SK-N-SH (cell line): Measurements from ENCODE around the gene PPP6C. TPM values are rescaled to one million over a fixed set of nuclear protein-coding genes. Genes with fewer than 3 reads are reported as not detected.

Source experiments
- CTCF ChIA-PET: fragments of 300-600, 350-600 bp; formaldehyde crosslinking; extraction: SDS; loops from one replicate; lab custom pipeline; 2021; lab: Yijun Ruan, JAX
- POLR2A ChIA-PET: fragments of 350-600 bp; sonication (Branson Sonifier 250); formaldehyde crosslinking; extraction: SDS; loops from one replicate; lab custom pipeline; 2020; ENCODE audit warnings: antibody characterized with exemption, inconsistent platforms; lab: Yijun Ruan, JAX
- DNase-seq: peaks from one replicate; pipeline ENCODE4 v3.0.0; 2012
- H2AFZ ChIP-seq: fragments of 200-600 bp; sonication (generic); 2 replicates; pipeline ENCODE4 v1.8.1; 2016; ENCODE audit warnings: antibody characterized with exemption, mild to moderate bottlenecking, low read depth
- H3F3A ChIP-seq: fragments of 200-600 bp; sonication (generic); replicated peaks from 2 replicates; pipeline ENCODE3; 2016; ENCODE audit warnings: antibody characterized with exemption, mild to moderate bottlenecking; ENCODE audit not compliant: insufficient read depth
- H3K27ac ChIP-seq, 2 experiments: fragments of 200-500 bp in 1 of 2; fragments of 200-600 bp in 1 of 2; sonication (Bioruptor generic) in 1 of 2; sonication (generic), shearing (Covaris generic) in 1 of 2; 2 replicates each; pipeline versions ENCODE4 v1.5.1 to v1.6.1; 2014 to 2016; ENCODE audit warnings: low read depth in 2 of 2, inconsistent platforms in 1 of 2, low read length in 1 of 2, mild to moderate bottlenecking in 1 of 2, mixed read lengths in 1 of 2
- H3K27me3 ChIP-seq: fragments of 200-600 bp; sonication (generic), shearing (Covaris generic); 2 replicates; pipeline ENCODE4 v1.6.1; 2016; ENCODE audit warnings: mixed run types; ENCODE audit not compliant: insufficient read depth
- H3K36me3 ChIP-seq, 2 experiments: fragments of 200-500 bp in 1 of 2; fragments of 200-600 bp in 1 of 2; sonication (Bioruptor generic) in 1 of 2; sonication (generic) in 1 of 2; replicated peaks in 1 of 2; 2 replicates each; pipeline versions ENCODE3 to v1.5.1; 2014 to 2016; ENCODE audit warnings: low read length in 1 of 2, mild to moderate bottlenecking in 1 of 2; ENCODE audit not compliant: insufficient read depth in 2 of 2, control insufficient read depth in 1 of 2
- H3K4me1 ChIP-seq, 2 experiments: fragments of 200-500 bp in 1 of 2; fragments of 200-600 bp in 1 of 2; sonication (Bioruptor generic) in 1 of 2; sonication (generic), shearing (Covaris generic) in 1 of 2; 2 replicates each; pipeline versions ENCODE4 v1.5.1 to v1.6.1; 2014 to 2016; ENCODE audit warnings: low read depth in 1 of 2, low read length in 1 of 2, mixed run types in 1 of 2; ENCODE audit not compliant: insufficient read depth in 2 of 2, control insufficient read depth in 1 of 2
- H3K4me2 ChIP-seq: fragments of 200-600 bp; sonication (generic), shearing (Covaris generic); 2 replicates; pipeline ENCODE4 v1.6.1; 2017; ENCODE audit warnings: mixed run types
- H3K4me3 ChIP-seq, 2 experiments: fragments of 200-500 bp in 1 of 2; fragments of 200-600 bp in 1 of 2; sonication (Bioruptor generic) in 1 of 2; sonication (generic), shearing (Covaris generic) in 1 of 2; 2 replicates each; pipeline versions ENCODE4 v1.5.1 to v1.8.1; 2014 to 2016; ENCODE audit warnings: low read depth in 2 of 2, inconsistent platforms in 1 of 2, low read length in 1 of 2, mild to moderate bottlenecking in 1 of 2, mixed read lengths in 1 of 2, moderate library complexity in 1 of 2
- H3K79me2 ChIP-seq: fragments of 200-600 bp; sonication (generic); 2 replicates; pipeline ENCODE4 v1.8.1; 2017; ENCODE audit warnings: mild to moderate bottlenecking; ENCODE audit not compliant: insufficient read depth
- H3K9ac ChIP-seq: fragments of 200-600 bp; sonication (generic); 2 replicates; pipeline ENCODE4 v1.6.1; 2017; ENCODE audit warnings: mixed run types
- H3K9me2 ChIP-seq: fragments of 200-600 bp; sonication (generic); 2 replicates; pipeline ENCODE4 v1.6.1; 2017; ENCODE audit warnings: mixed run types
- H3K9me3 ChIP-seq: fragments of 200-600 bp; sonication (generic); 2 replicates; pipeline ENCODE4 v1.6.1; 2017; ENCODE audit warnings: mixed run types, mild to moderate bottlenecking, moderate library complexity
- H4K20me1 ChIP-seq: fragments of 200-600 bp; sonication (generic); 2 replicates; pipeline ENCODE4 v1.6.1; 2017; ENCODE audit warnings: mild to moderate bottlenecking, mixed run types; ENCODE audit not compliant: insufficient read depth
- CHD2 ChIP-seq: fragments of 150-350 bp; IDR thresholded peaks from 2 replicates; pipeline ENCODE4 v1.6.1; 2018; ENCODE audit warnings: low read length; ENCODE audit not compliant: partially characterized antibody
- ELF1 ChIP-seq: IDR thresholded peaks from 2 replicates; pipeline ENCODE4 v1.4.0; 2012
- EP300 ChIP-seq, 2 experiments: IDR thresholded peaks; 2 replicates each; pipeline versions ENCODE4 v1.4.0 to v1.6.1; 2012; ENCODE audit warnings: borderline replicate concordance in 1 of 2, low read depth in 1 of 2, low read length in 1 of 2
- EZH2phosphoT487 ChIP-seq: fragments of 200-600 bp; sonication (generic); IDR thresholded peaks from 2 replicates; pipeline ENCODE4 v1.6.1; 2017; ENCODE audit warnings: low read depth, mixed run types, mild to moderate bottlenecking, antibody characterized with exemption, moderate library complexity, borderline replicate concordance
- FOSL2 ChIP-seq: IDR thresholded peaks from 2 replicates; pipeline ENCODE4 v1.4.0; 2012; ENCODE audit warnings: low read depth, mild to moderate bottlenecking, moderate library complexity, borderline replicate concordance
- FOXM1 ChIP-seq: IDR thresholded peaks from 2 replicates; pipeline ENCODE4 v1.4.0; 2012; ENCODE audit warnings: low read depth, mild to moderate bottlenecking
- GABPA ChIP-seq: IDR thresholded peaks from 2 replicates; pipeline ENCODE4 v1.4.0; 2012; ENCODE audit warnings: low read depth, mild to moderate bottlenecking
- IRF3 ChIP-seq: fragments of 150-350 bp; IDR thresholded peaks from 2 replicates; pipeline ENCODE4 v1.6.1; 2016; ENCODE audit warnings: mild to moderate bottlenecking, low read depth, low read length
- JUND ChIP-seq: IDR thresholded peaks from 2 replicates; pipeline ENCODE4 v1.4.0; 2012
- MEF2A ChIP-seq: IDR thresholded peaks from 2 replicates; pipeline ENCODE4 v1.4.0; 2012; ENCODE audit warnings: low read depth, borderline replicate concordance
- MXI1 ChIP-seq: IDR thresholded peaks from 2 replicates; pipeline ENCODE4 v1.6.1; 2012; ENCODE audit warnings: mild to moderate bottlenecking, low read depth, low read length, improper control_type of control experiment
- NFIC ChIP-seq: IDR thresholded peaks from 2 replicates; pipeline ENCODE4 v1.4.0; 2012; ENCODE audit warnings: borderline replicate concordance
- NRF1 ChIP-seq: IDR thresholded peaks from 2 replicates; pipeline ENCODE4 v1.6.1; 2012; ENCODE audit warnings: low read depth, mild to moderate bottlenecking, low read length
- PBX3 ChIP-seq: IDR thresholded peaks from 2 replicates; pipeline ENCODE4; 2012
- POLR2AphosphoS5 ChIP-seq: IDR thresholded peaks from 2 replicates; pipeline ENCODE4 v1.6.1; 2012; ENCODE audit warnings: low read depth, low read length
- REST ChIP-seq: IDR thresholded peaks from 2 replicates; pipeline ENCODE4 v1.6.1; 2012; ENCODE audit warnings: mild to moderate bottlenecking, low read depth, low read length, moderate library complexity
- RFX5 ChIP-seq: IDR thresholded peaks from 2 replicates; pipeline ENCODE4 v1.6.1; 2012; ENCODE audit warnings: mild to moderate bottlenecking, improper control_type of control experiment, low read length
- SMC3 ChIP-seq: IDR thresholded peaks from 2 replicates; pipeline ENCODE4 v1.6.1; 2012; ENCODE audit warnings: low read depth, low read length, improper control_type of control experiment
- TAF1 ChIP-seq: IDR thresholded peaks from 2 replicates; pipeline ENCODE4 v1.6.1; 2012; ENCODE audit warnings: low read depth, mild to moderate bottlenecking, low read length, moderate library complexity, borderline replicate concordance
- TCF12 ChIP-seq: IDR thresholded peaks from 2 replicates; pipeline ENCODE4 v1.4.0; 2012
- TEAD4 ChIP-seq: IDR thresholded peaks from 2 replicates; pipeline ENCODE4 v1.4.0; 2012; ENCODE audit warnings: mild to moderate bottlenecking, borderline replicate concordance; ENCODE audit not compliant: insufficient read depth
- ZBTB33 ChIP-seq: IDR thresholded peaks from 2 replicates; pipeline ENCODE4 v1.4.0; 2012; ENCODE audit warnings: low read depth, borderline replicate concordance
- WGBS: methylation state at CpG from one replicate; pipeline ENCODE4 v1.1.6; 2017; ENCODE audit warnings: low lambda C conversion rate; 5-methylcytosine and 5-hydroxymethylcytosine counted together
- polyA plus RNA-seq, 3 experiments: library from polyadenylated mRNA; depleted of rRNA; stranded (reverse); fragments of >200 nt; gene quantifications; 2 replicates each; pipeline ENCODE4 v1.2.3, GENCODE V29; 2012

PPP6C gene
- polyA plus RNA-seq, 1 of the 3 experiments (the other 2 are of a cell fraction), result 14.8 TPM

- TF ChIP-seq ELF1, result no peak
- no peak for TF ChIP-seq TAF1
- TF ChIP-seq IRF3, result no peak
These were observed 49.4 kb upstream of the PPP6C start (continued) for GRCh38 chr9:125238915-125239446.

GRCh38 chr9:125238127-125238914 lies 48.7 kb upstream of the PPP6C start:
- Histone ChIP-seq H3K9me2 (no peaks in the 10 kb centered on the region), H3K9ac (peak overlapping the region; percentile 98), H3F3A (peaks cover 54% of the 10 kb centered on the region), H3K4me3 (peak overlapping the region; percentile 83 to 100), H3K36me3 (peaks cover 48 to 63% of the 10 kb centered on the region in 2 experiments), H3K4me1 (peaks cover 20 to 30% of the 10 kb centered on the region in 2 experiments), H3K79me2 (peaks cover 75% of the 10 kb centered on the region), H4K20me1 (peaks cover 70% of the 10 kb centered on the region), H3K27me3 (no peaks in the 10 kb centered on the region), H3K4me2 (peak overlapping the region; percentile 92), H3K27ac (peak overlapping the region in 1 of 2 experiments; percentile 96; a peak in 1 of 4 replicates), H3K9me3 (no peaks in the 10 kb centered on the region), H2AFZ (no peak overlapping the region)
- TF ChIP-seq IRF3 (no peak), EZH2phosphoT487 (no peak), FOXM1 (no peak), RFX5 (no peak), CHD2 (no peak), TCF12 (no peak), POLR2AphosphoS5 (no peak), NFIC (no peak), JUND (no peak), FOSL2 (no peak), GABPA (no peak), REST (no peak), ZBTB33 (no peak), SMC3 (no peak), MXI1 (no peak), MEF2A (no peak), PBX3 (no peak), NRF1 (no peak), TEAD4 (no peak), EP300 (IDR thresholded peaks at IDR 0.05; ENCODE audit: borderline replicate concordance in 1 of 2, low read depth in 1 of 2, low read length in 1 of 2) (no peak)
- 81% methylated on average over 7 of the region's 7 CpGs for WGBS
- CTCF ChIA-PET, result interaction anchor here (2.0 kb wide), 1 partner anchor 31 kb away, joined by 5 read pairs; no protein-coding TSS in a partner anchor
- POLR2A ChIA-PET, result interaction anchor here (1.3 kb wide), 1 partner anchor 48 kb away, joined by 3 read pairs; no protein-coding TSS in a partner anchor
- DNase-seq, result no peak
